HG02943 (cell line): ENCODE results near the gene NOP53.
"Not testable (repeated sequence)": the region's sequence is repeated elsewhere in the genome, so short reads cannot be mapped to it uniquely, and the experiment has no call there.

Source experiments
- ATAC-seq: cut with Tn5 transposase; IDR thresholded peaks from one replicate; pipeline ENCODE4 v1.9.1; 2021; ENCODE audit warnings: mild to moderate bottlenecking, low read depth, moderate library complexity; ENCODE audit not compliant: unreplicated experiment

The NOP53 gene

GRCh38 chr19:47802521-47803043, 57.2 kb downstream of the NOP53 start:
- ATAC-seq, result no peak

- not testable (repeated sequence) for ATAC-seq
Measured at GRCh38 chr19:47803148-47803547, 57.8 kb downstream of the NOP53 start.

GRCh38 chr19:47803671-47804070, 58.3 kb downstream of the NOP53 start:
- not testable (repeated sequence) for ATAC-seq

DNA sequence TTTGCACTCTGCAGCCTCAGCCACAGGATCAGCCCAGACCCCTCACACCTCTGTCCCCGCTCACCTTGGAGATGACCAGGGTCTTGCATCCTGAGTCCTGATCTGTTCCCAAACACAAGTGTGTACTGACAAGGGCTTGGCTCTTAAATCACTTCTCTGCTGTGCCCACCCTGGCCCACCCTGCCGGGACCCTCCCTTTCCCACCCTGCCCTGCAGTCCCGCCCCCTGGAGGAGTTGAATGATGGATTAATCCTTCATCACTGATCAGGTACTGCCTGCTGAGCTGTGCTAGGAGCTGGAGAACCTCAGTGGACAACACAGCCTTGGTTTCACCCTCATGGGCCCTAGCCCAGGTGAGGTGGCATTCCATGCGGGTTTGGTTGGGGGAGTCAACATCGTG, 59.1 kb downstream of the NOP53 start, which contains the start of gene TPRX1:
TPRX1 (minus strand) TSS at position 101 of the 400 bp plus-strand sequence; CDS start at position 89, 12 bp downstream.
- ATAC-seq, result not testable (repeated sequence)

GRCh38 chr19:47805313-47805712, 60.0 kb downstream of the NOP53 start:
- ATAC-seq, result no peak

DNA sequence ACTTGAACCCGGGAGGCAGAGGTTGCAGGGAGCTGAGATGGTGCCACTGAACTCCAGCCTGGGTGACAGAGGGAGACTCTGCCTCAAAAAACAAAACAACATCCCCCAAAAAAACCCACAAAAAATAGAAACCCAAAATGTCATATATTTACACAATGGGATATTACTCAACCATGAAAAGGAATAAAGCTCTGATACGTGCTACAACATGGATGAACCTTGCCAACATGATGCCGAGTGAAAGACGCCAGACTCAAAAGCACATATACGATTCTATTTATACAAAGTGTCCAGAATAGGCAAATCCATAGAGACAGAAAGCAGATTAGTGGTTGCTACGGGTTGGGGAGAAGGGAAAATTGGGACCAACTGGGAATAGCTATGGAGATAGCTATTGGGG, 61.1 kb downstream of the NOP53 start:
- no peak for ATAC-seq
